PC-9 (cell line): Measurements from ENCODE around the gene PHLPP1. TPM values are rescaled to one million over a fixed set of nuclear protein-coding genes. Genes with fewer than 3 reads are reported as not detected.
A peak's percentile ranks its signal among the peaks of the same experiment; 100 is the strongest.

ENCODE experiments used
- BruUV-seq: library from RNA; stranded (reverse); fragments of 400-500 nt; replicated peaks from 2 replicates; lab custom pipeline; 2021; lab: Mats Ljungman, UMichigan
- CTCF ChIA-PET: fragments of 300-600 bp; sonication (Branson Sonifier 250); formaldehyde crosslinking; loops from one replicate; lab custom pipeline; 2022; ENCODE audit warnings: antibody characterized with exemption; lab: Charles Lee
- POLR2A ChIA-PET: fragments of 300-600 bp; sonication (Branson Sonifier 250); formaldehyde crosslinking; loops from one replicate; lab custom pipeline; 2022; ENCODE audit warnings: antibody characterized with exemption; ENCODE audit not compliant: unreplicated experiment; lab: Charles Lee
- DNase-seq, 2 experiments: peaks; one replicate each; pipeline versions ENCODE4 v3.0.0 to v3.0.0-alpha.2; 2015 to 2022; ENCODE audit warnings: mixed read lengths in 1 of 2
- H2AFZ ChIP-seq: fragments of 200-600 bp; sonication (generic); 2 replicates; pipeline ENCODE4 v1.8.1; 2017; ENCODE audit warnings: antibody characterized with exemption
- H3F3A ChIP-seq: fragments of 200-600 bp; sonication (generic); 2 replicates; pipeline ENCODE4 v1.8.1; 2017; ENCODE audit warnings: antibody characterized with exemption, mild to moderate bottlenecking, low read depth; ENCODE audit not compliant: insufficient read depth
- H3K27ac ChIP-seq: fragments of 200-600 bp; sonication (generic); 2 replicates; pipeline ENCODE4 v1.6.1; 2016; ENCODE audit warnings: mixed run types
- H3K27me3 ChIP-seq: fragments of 200-600 bp; sonication (generic); 2 replicates; pipeline ENCODE4 v1.6.1; 2016; ENCODE audit warnings: low read depth, mixed run types; ENCODE audit not compliant: insufficient read depth
- H3K36me3 ChIP-seq: fragments of 200-600 bp; sonication (generic); 2 replicates; pipeline ENCODE4 v1.6.1; 2016; ENCODE audit warnings: low read depth, mixed run types
- H3K4me1 ChIP-seq: fragments of 200-600 bp; sonication (generic); replicated peaks from 2 replicates; pipeline ENCODE4 v1.6.1; 2016; ENCODE audit warnings: mixed run types; ENCODE audit not compliant: insufficient read depth
- H3K4me2 ChIP-seq: fragments of 200-600 bp; sonication (generic); 2 replicates; pipeline ENCODE4 v1.6.1; 2017; ENCODE audit warnings: mixed run types
- H3K4me3 ChIP-seq: fragments of 200-600 bp; sonication (generic); 2 replicates; pipeline ENCODE4 v1.6.1; 2016; ENCODE audit warnings: mixed run types
- H3K79me2 ChIP-seq: fragments of 200-600 bp; sonication (generic); 2 replicates; pipeline ENCODE4 v1.6.1; 2017; ENCODE audit warnings: low read depth, mixed run types
- H3K9me2 ChIP-seq: fragments of 200-600 bp; sonication (generic); 2 replicates; pipeline ENCODE4 v1.8.1; 2017; ENCODE audit warnings: mild to moderate bottlenecking; ENCODE audit not compliant: insufficient read depth
- H3K9me3 ChIP-seq: fragments of 200-600 bp; sonication (generic); 2 replicates; pipeline ENCODE4 v1.8.1; 2016; ENCODE audit warnings: low read depth; ENCODE audit not compliant: insufficient read depth
- H4K20me1 ChIP-seq: fragments of 200-600 bp; sonication (generic); 2 replicates; pipeline ENCODE4 v1.8.1; 2017; ENCODE audit not compliant: insufficient read depth
- EZH2 ChIP-seq: fragments of 200-600 bp; sonication (generic); IDR thresholded peaks from 2 replicates; pipeline ENCODE4 v1.8.0; 2017; ENCODE audit warnings: antibody characterized with exemption, low read depth
- intact Hi-C: fragments of 100-400 bp; cut with micrococcal nuclease; formaldehyde crosslinking; loops from one replicate; pipeline ENCODE4 v1.10.0; 2022; ENCODE audit not compliant: unreplicated experiment
- total RNA-seq: library from RNA; stranded (reverse); gene quantifications from 2 replicates; pipeline ENCODE4 v1.2.3, GENCODE V29; 2021
- TF ChIP-seq, protein P1 (sequence below): fragments of 200-600 bp; sonication (generic); conservative IDR thresholded peaks from 2 replicates; pipeline ENCODE4 v1.6.1; 2017; ENCODE audit warnings: mixed run types, antibody characterized with exemption, mild to moderate bottlenecking, moderate library complexity

PHLPP1 gene
- total RNA-seq, 1 experiment from 2014 or later: 21.1 TPM

DNA sequence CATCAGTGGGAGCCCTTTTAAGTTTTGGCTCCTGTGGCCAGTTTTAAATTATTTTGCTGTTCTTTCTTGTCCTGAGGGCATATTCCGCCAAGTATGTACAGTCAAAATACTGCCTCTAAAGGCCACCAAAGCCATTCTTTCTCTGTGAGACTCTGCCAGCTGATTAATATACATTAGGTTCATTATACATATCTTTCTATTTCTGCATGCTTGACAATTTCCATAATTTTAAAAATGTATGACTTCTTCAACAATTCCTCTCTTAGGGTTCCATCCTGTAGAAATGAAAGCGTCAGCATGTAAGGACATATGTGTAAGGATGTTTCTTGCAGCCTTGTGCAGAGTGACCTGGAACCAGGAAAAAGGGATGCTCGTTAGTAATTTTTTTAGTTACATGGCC, 291.9 kb downstream of the PHLPP1 start:
- H3K9me3 ChIP-seq: no peaks in the 10 kb centered on the region
- no peaks in the 10 kb centered on the region for H3K79me2 ChIP-seq
- TF ChIP-seq, protein P1, sequence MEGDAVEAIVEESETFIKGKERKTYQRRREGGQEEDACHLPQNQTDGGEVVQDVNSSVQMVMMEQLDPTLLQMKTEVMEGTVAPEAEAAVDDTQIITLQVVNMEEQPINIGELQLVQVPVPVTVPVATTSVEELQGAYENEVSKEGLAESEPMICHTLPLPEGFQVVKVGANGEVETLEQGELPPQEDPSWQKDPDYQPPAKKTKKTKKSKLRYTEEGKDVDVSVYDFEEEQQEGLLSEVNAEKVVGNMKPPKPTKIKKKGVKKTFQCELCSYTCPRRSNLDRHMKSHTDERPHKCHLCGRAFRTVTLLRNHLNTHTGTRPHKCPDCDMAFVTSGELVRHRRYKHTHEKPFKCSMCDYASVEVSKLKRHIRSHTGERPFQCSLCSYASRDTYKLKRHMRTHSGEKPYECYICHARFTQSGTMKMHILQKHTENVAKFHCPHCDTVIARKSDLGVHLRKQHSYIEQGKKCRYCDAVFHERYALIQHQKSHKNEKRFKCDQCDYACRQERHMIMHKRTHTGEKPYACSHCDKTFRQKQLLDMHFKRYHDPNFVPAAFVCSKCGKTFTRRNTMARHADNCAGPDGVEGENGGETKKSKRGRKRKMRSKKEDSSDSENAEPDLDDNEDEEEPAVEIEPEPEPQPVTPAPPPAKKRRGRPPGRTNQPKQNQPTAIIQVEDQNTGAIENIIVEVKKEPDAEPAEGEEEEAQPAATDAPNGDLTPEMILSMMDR: no peak
- TF ChIP-seq EZH2: no peak
- no peak for DNase-seq
- H3K27ac ChIP-seq: no peak overlapping the region
- H3K4me1 ChIP-seq: no peaks in the 10 kb centered on the region
- H3K27me3 ChIP-seq: no peaks in the 10 kb centered on the region
- intact Hi-C loops: no loop called here
- H3K4me3 ChIP-seq: no peak overlapping the region
- ChIA-PET POLR2A (no interaction called here), CTCF (no interaction called here)
- H3K9me2 ChIP-seq: no peaks in the 10 kb centered on the region
- no peak overlapping the region for H2AFZ ChIP-seq
- H3K4me2 ChIP-seq: no peak overlapping the region
- no peaks in the 10 kb centered on the region for H3F3A ChIP-seq
- H4K20me1 ChIP-seq: no peaks in the 10 kb centered on the region
- BruUV-seq: no TSS peak
- no peaks in the 10 kb centered on the region for H3K36me3 ChIP-seq

DNA sequence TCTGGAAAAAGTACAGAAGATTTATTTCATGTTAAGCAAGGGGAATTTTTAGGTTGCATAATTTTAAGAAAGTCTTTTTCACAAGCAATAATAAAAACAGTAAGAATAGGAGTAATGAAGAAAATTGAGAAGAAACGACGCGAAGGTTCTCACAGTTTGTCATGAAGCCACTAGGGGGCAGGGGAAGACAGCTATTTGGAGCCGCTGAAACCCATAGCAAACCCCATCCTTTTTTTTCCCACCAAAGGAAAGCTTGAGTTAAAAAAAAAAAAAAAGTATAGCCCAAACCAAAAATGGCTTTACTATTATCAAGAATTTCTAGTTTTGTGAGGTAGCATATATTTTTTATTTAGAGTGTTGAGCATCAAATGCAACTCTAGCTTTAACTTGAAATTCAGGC, 300.9 kb downstream of the PHLPP1 start:
- DNase-seq: peak; percentile 30 to 43
- no peaks in the 10 kb centered on the region for H3K4me1 ChIP-seq
- no peaks in the 10 kb centered on the region for H3K9me3 ChIP-seq
- H4K20me1 ChIP-seq: no peaks in the 10 kb centered on the region
- no TSS peak for BruUV-seq
- H2AFZ ChIP-seq: no peak overlapping the region
- H3F3A ChIP-seq: no peaks in the 10 kb centered on the region
- no peak overlapping the region for H3K27ac ChIP-seq
- H3K79me2 ChIP-seq: no peaks in the 10 kb centered on the region
- H3K36me3 ChIP-seq: no peaks in the 10 kb centered on the region
- intact Hi-C loops: loop anchor here (1.0 to 5.0 kb wide), 5 partner anchors 115 to 491 kb away; no protein-coding TSS in a partner anchor
- POLR2A ChIA-PET: no interaction called here
- no peaks in the 10 kb centered on the region for H3K9me2 ChIP-seq
- no peaks in the 10 kb centered on the region for H3K27me3 ChIP-seq
- H3K4me3 ChIP-seq: no peak overlapping the region
- CTCF ChIA-PET: interaction anchor here (0.6 to 1.0 kb wide), 7 partner anchors 101 to 438 kb away, joined by 3 to 5 read pairs (median 5); no protein-coding TSS in a partner anchor
- no peak overlapping the region for H3K4me2 ChIP-seq
- no peak for TF ChIP-seq EZH2
- TF ChIP-seq, protein P1: peak; percentile 91

DNA sequence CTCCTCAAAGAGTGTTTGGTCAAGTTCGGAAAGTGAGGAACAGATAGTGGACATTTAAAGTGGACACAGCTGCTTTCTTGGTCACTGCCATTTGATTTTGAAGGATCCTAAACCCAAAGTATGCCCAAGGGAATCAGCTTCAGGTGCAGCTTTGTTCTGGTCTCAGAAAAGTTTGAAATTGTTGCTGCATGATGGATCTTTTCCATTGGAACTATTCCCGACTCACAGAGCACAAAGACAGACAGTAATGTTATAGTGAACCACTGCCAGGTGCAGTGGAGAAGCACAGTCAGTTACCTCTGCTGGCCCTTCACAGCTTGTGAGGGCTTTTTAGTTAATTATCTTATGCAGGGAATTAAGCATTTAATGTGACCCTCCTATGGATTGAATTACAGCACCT, 301.7 kb downstream of the PHLPP1 start:
- no peaks in the 10 kb centered on the region for H3K9me3 ChIP-seq
- H2AFZ ChIP-seq: no peak overlapping the region
- no peaks in the 10 kb centered on the region for H3K9me2 ChIP-seq
- no peaks in the 10 kb centered on the region for H3F3A ChIP-seq
- no peaks in the 10 kb centered on the region for H3K27me3 ChIP-seq
- ChIA-PET CTCF (no interaction called here), POLR2A (interaction anchor here (0.7 kb wide), 1 partner anchor 351 kb away, joined by 8 read pairs; no protein-coding TSS in a partner anchor)
- no peaks in the 10 kb centered on the region for H3K79me2 ChIP-seq
- no peak for DNase-seq
- H3K27ac ChIP-seq: no peak overlapping the region
- H3K4me2 ChIP-seq: no peak overlapping the region
- BruUV-seq: no TSS peak
- H3K4me3 ChIP-seq: no peak overlapping the region
- no peaks in the 10 kb centered on the region for H3K36me3 ChIP-seq
- no peak for TF ChIP-seq EZH2
- TF ChIP-seq, protein P1: no peak
- intact Hi-C loops: loop anchor here (2.0 to 5.0 kb wide), 4 partner anchors 114 to 490 kb away; no protein-coding TSS in a partner anchor
- H3K4me1 ChIP-seq: no peaks in the 10 kb centered on the region
- H4K20me1 ChIP-seq: no peaks in the 10 kb centered on the region
